Measurements from ENCODE around the gene MINDY1. TPM values are rescaled to one million over a fixed set of nuclear protein-coding genes. Genes with fewer than 3 reads are reported as not detected.

The MINDY1 gene
- total and polyA plus RNA-seq, 9 of the 15 experiments (the other 6 are each of a cell fraction or from before 2014, with no cell fraction given), result 0.49 to 11.0 (median 6.0) TPM

DNA sequence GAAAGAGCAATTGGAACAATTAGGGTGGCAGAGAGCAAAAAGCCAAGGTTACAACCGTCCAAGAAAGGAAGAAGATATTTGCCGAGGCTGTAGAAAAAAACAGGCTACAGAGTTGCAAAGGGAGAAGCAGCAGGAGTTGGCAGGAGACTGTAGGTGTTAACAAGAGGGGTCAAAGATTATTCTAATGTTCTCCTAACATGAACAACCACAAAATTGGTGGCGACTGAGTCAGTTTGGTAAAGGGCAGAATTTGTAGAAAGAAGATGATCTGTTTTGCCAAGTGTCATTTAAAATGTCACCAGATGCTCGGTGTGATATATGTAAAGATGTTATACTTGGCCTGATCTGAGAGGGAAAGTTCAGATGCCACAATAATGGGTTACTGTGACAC lies 1.1 kb upstream of the MINDY1 start (continued):
- TF ChIP-seq, protein P1, sequence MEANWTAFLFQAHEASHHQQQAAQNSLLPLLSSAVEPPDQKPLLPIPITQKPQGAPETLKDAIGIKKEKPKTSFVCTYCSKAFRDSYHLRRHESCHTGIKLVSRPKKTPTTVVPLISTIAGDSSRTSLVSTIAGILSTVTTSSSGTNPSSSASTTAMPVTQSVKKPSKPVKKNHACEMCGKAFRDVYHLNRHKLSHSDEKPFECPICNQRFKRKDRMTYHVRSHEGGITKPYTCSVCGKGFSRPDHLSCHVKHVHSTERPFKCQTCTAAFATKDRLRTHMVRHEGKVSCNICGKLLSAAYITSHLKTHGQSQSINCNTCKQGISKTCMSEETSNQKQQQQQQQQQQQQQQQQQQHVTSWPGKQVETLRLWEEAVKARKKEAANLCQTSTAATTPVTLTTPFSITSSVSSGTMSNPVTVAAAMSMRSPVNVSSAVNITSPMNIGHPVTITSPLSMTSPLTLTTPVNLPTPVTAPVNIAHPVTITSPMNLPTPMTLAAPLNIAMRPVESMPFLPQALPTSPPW (CRISPR knock-in tag; IDR thresholded peaks at IDR 0.05), result no peak
- TF ChIP-seq SMARCC2 (IDR thresholded peaks at IDR 0.05; ENCODE audit: low read depth) (no peak), FOXJ3 (CRISPR knock-in tag; IDR thresholded peaks at IDR 0.05) (peak; percentile 87), MLLT1 (IDR thresholded peaks at IDR 0.05) (0 out of 4 replicates have a peak, but pooled peaks of 1 of the 2 experiments have one; percentile 44), KLF10 (CRISPR knock-in tag; IDR thresholded peaks at IDR 0.05) (no peak), RBM22 (IDR thresholded peaks at IDR 0.05; ENCODE audit: low read depth, low read length, poor library complexity, severe bottlenecking) (no peak), ZNF133 (CRISPR knock-in tag; IDR thresholded peaks at IDR 0.05) (no peak), HMG20A (CRISPR knock-in tag; conservative IDR thresholded peaks at IDR 0.05) (no peak), MITF (IDR thresholded peaks at IDR 0.05) (no peak), MIER1 (IDR thresholded peaks at IDR 0.05; ENCODE audit: low read depth) (no peak), ZNF134 (CRISPR knock-in tag; conservative IDR thresholded peaks at IDR 0.05) (no peak), TARDBP (IDR thresholded peaks at IDR 0.05) (no peak), STAT5B (CRISPR knock-in tag; IDR thresholded peaks at IDR 0.05) (no peak), CEBPB (tag; IDR thresholded peaks at IDR 0.05) (no peak), ESRRA (IDR thresholded peaks at IDR 0.05; ENCODE audit: borderline replicate concordance, low read depth) (no peak), IRF9 (tag; IDR thresholded peaks at IDR 0.05) (no peak), CHD2 (IDR thresholded peaks at IDR 0.05; ENCODE audit: low read depth, low read length) (no peak), CBX8 (IDR thresholded peaks at IDR 0.05; ENCODE audit: borderline replicate concordance, extremely low read depth, low read depth, low read length, poor library complexity, severe bottlenecking) (no peak), FOXA3 (CRISPR knock-in tag; conservative IDR thresholded peaks at IDR 0.05 in 1 of 2, IDR thresholded peaks at IDR 0.05 in 1 of 2) (no peak; a peak in 1 of 4 replicates), SRSF1 (IDR thresholded peaks at IDR 0.05; ENCODE audit: low read depth, low read length) (no peak)
- TF ChIP-seq, protein P2, sequence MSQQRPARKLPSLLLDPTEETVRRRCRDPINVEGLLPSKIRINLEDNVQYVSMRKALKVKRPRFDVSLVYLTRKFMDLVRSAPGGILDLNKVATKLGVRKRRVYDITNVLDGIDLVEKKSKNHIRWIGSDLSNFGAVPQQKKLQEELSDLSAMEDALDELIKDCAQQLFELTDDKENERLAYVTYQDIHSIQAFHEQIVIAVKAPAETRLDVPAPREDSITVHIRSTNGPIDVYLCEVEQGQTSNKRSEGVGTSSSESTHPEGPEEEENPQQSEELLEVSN (IDR thresholded peaks at IDR 0.05; ENCODE audit: borderline replicate concordance in 1 of 2, extremely low read depth in 1 of 2, insufficient read depth in 1 of 2, insufficient read length in 1 of 2, low read depth in 1 of 2, low read length in 1 of 2, poor library complexity in 1 of 2, severe bottlenecking in 1 of 2), result no peak

All from K562 (cell line).